HL-60 (cell line): ENCODE data around the gene FBXO24.

Experiments
- DNase-seq, 2 experiments: peaks; one replicate each; pipeline ENCODE4 v3.0.0-alpha.2; 2010 to 2020; ENCODE audit warnings: low read depth in 1 of 2, low spot score in 1 of 2
- H3K27ac ChIP-seq: fragments of 250-450 bp; sonication (Bioruptor Pico); replicated peaks from 2 replicates; pipeline ENCODE4 v1.5.1; 2020; ENCODE audit warnings: mild to moderate bottlenecking, moderate library complexity
- H3K27me3 ChIP-seq: fragments of 250-450 bp; sonication (Bioruptor Pico); 2 replicates; pipeline ENCODE4 v1.5.1; 2021; ENCODE audit warnings: mild to moderate bottlenecking, moderate library complexity; ENCODE audit not compliant: insufficient read depth, poor library complexity, severe bottlenecking
- H3K4me3 ChIP-seq: replicated peaks from 2 replicates; pipeline ENCODE4 v1.5.1; 2011; ENCODE audit warnings: mild to moderate bottlenecking, control low read depth, low read length; ENCODE audit not compliant: insufficient read depth
- GABPA ChIP-seq: IDR thresholded peaks from 2 replicates; pipeline ENCODE4 v1.6.1; 2012; ENCODE audit warnings: low read depth
- POLR2AphosphoS5 ChIP-seq: IDR thresholded peaks from 2 replicates; pipeline ENCODE4 v1.6.1; 2012; ENCODE audit warnings: low read depth
- SPI1 ChIP-seq: IDR thresholded peaks from 2 replicates; pipeline ENCODE4 v1.6.1; 2012; ENCODE audit warnings: low read depth, mild to moderate bottlenecking, borderline replicate concordance
- TF ChIP-seq, protein P1 (sequence below): IDR thresholded peaks from one replicate; pipeline ENCODE4 v1.5.1; 2011; ENCODE audit warnings: low read length, control low read depth, inconsistent platforms; ENCODE audit not compliant: insufficient read depth
- TF ChIP-seq, protein P2 (sequence below): IDR thresholded peaks from 2 replicates; pipeline ENCODE4 v1.6.1; 2012; ENCODE audit warnings: low read depth; ENCODE audit not compliant: insufficient replicate concordance

The FBXO24 gene

DNA sequence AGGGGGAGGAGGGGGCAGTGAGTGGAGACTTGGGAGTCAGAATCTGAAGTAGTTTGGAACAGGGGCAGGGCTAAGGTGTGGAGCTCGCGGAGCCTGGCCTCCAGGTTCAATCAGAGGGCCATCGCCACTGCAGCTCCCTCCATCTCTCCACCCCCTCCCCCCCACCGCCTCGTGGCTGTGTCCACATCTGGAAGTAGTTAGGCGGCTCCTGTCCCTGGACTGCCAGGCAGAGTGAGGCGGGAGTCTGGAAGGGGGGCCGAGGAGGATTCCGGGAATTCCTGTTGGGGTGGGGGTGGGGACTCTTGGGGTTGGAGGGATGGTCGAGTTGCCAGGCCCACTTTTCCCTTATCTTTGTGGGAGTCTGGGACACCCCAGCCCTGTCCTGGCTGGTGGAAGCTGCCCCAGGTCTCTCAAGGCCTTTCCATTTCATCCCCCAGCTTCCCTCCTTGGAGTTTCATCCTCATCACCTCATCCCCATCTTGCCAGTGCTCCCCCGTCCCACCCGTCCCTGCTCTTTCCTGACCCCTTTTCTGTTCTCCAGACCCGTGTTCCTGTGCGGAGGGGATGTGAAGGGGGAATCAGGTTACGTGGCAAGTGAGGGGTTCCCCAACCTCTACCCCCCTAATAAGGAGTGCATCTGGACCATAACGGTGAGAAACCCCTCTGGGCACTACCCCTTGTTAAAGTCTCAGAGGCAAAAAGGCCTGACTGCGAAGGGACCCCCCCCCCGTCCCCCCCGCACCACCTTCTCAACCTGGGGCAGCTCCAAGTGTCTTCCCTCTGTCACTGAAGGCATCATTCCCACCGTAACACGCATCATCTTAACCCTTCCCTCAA is 17.0 kb downstream of the FBXO24 start:
- Histone ChIP-seq H3K4me3 (no peak overlapping the region), H3K27ac (no peak overlapping the region), H3K27me3 (no peaks in the 10 kb centered on the region)
- no peak for DNase-seq
- TF ChIP-seq SPI1 (no peak), POLR2AphosphoS5 (no peak), GABPA (no peak)
- TF ChIP-seq, protein P1, sequence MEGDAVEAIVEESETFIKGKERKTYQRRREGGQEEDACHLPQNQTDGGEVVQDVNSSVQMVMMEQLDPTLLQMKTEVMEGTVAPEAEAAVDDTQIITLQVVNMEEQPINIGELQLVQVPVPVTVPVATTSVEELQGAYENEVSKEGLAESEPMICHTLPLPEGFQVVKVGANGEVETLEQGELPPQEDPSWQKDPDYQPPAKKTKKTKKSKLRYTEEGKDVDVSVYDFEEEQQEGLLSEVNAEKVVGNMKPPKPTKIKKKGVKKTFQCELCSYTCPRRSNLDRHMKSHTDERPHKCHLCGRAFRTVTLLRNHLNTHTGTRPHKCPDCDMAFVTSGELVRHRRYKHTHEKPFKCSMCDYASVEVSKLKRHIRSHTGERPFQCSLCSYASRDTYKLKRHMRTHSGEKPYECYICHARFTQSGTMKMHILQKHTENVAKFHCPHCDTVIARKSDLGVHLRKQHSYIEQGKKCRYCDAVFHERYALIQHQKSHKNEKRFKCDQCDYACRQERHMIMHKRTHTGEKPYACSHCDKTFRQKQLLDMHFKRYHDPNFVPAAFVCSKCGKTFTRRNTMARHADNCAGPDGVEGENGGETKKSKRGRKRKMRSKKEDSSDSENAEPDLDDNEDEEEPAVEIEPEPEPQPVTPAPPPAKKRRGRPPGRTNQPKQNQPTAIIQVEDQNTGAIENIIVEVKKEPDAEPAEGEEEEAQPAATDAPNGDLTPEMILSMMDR, result no peak
- TF ChIP-seq, protein P2, sequence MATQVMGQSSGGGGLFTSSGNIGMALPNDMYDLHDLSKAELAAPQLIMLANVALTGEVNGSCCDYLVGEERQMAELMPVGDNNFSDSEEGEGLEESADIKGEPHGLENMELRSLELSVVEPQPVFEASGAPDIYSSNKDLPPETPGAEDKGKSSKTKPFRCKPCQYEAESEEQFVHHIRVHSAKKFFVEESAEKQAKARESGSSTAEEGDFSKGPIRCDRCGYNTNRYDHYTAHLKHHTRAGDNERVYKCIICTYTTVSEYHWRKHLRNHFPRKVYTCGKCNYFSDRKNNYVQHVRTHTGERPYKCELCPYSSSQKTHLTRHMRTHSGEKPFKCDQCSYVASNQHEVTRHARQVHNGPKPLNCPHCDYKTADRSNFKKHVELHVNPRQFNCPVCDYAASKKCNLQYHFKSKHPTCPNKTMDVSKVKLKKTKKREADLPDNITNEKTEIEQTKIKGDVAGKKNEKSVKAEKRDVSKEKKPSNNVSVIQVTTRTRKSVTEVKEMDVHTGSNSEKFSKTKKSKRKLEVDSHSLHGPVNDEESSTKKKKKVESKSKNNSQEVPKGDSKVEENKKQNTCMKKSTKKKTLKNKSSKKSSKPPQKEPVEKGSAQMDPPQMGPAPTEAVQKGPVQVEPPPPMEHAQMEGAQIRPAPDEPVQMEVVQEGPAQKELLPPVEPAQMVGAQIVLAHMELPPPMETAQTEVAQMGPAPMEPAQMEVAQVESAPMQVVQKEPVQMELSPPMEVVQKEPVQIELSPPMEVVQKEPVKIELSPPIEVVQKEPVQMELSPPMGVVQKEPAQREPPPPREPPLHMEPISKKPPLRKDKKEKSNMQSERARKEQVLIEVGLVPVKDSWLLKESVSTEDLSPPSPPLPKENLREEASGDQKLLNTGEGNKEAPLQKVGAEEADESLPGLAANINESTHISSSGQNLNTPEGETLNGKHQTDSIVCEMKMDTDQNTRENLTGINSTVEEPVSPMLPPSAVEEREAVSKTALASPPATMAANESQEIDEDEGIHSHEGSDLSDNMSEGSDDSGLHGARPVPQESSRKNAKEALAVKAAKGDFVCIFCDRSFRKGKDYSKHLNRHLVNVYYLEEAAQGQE, result no peak

DNA sequence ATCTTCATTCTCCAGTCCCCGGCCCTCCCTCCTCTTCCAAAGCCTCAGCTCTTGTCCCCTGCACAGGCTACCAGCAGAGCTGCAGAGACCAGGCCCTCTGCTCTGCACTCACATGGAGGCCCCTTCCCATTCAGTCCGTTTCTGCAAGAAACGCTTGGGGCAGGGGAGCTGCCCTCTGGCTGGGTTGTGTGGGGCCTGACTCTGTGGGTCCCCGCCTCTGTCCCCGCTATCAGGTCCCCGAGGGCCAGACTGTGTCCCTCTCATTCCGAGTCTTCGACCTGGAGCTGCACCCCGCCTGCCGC is 17.5 kb downstream of the FBXO24 start:
- DNase-seq, result no peak
- H3K27ac ChIP-seq, result no peak overlapping the region
- no peaks in the 10 kb centered on the region for H3K27me3 ChIP-seq
- TF ChIP-seq POLR2AphosphoS5, result no peak
- no peak for TF ChIP-seq SPI1
- TF ChIP-seq, protein P1, result no peak
- TF ChIP-seq, protein P2, result no peak
- no peak for TF ChIP-seq GABPA
- peak overlapping the region; percentile 66 for H3K4me3 ChIP-seq

DNA sequence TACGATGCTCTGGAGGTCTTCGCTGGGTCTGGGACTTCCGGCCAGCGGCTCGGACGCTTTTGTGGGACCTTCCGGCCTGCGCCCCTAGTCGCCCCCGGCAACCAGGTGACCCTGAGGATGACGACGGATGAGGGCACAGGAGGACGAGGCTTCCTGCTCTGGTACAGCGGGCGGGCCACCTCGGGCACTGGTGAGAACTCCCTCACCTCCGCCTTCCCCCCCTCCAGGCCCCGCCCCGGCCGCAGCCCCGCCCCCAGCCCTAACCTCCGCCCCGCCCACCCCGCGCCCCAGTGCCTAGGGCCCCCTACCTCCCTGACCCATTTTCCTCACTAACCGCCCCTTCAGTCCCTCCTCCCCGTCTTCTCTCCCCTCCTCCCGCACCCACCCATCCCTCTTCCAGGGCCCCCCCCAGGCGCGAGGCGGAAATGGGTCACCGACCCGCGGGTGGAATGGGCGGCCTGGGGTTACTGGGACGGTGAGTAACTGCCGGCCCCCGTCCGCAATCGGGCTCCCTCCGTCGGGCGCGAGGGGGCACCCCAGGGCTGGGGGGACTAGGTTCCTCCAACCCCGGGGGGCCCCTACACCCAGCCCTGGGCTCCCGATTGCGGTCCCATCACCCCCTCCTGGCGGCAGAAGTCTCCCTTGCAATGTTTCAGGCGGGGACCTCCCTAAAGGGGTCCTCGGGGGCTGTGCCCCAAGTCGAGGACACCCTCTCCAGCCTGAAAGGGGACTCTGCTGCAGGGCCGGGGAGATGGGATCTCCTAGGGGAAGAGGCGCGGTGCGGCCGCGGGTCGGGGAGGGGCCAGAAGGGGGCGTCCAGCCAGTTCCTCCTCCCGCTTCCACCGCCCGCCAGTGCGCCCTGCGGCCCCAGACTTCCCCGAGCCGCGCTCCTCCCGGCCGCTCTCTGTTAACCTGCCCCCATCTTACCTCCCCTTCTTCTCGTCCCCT is 18.2 kb downstream of the FBXO24 start:
- DNase-seq, result peak; percentile 58 to 78
- TF ChIP-seq, protein P1, result no peak
- TF ChIP-seq SPI1 (peak; percentile 60; the same call in 1 of the 2 replicates), GABPA (no peak), POLR2AphosphoS5 (no peak)
- TF ChIP-seq, protein P2, result peak; percentile 15
- Histone ChIP-seq H3K4me3 (peak overlapping the region; percentile 66), H3K27me3 (no peaks in the 10 kb centered on the region), H3K27ac (peak overlapping the region; percentile 46)
